Measurements from ENCODE around the gene LBX1. TPM values are rescaled to one million over a fixed set of nuclear protein-coding genes. Genes with fewer than 3 reads are reported as not detected.

The LBX1 gene
- total RNA-seq, 1 experiment from 2014 or later, result 0.15 TPM

GRCh38 chr10:101238732-101239105 lies 9.5 kb upstream of the LBX1 start:
- intact Hi-C loops (cut with micrococcal nuclease; ENCODE audit: unreplicated experiment), result no loop called here
- POLR2A ChIA-PET, result interaction anchor here (0.5 kb wide), 1 partner anchor 494 kb away, joined by 24 read pairs; no protein-coding TSS in a partner anchor
- DNase-seq (ENCODE audit: low read depth, low spot score) (no peak), ATAC-seq (peak; percentile 87)
- H3K36me3 ChIP-seq (ENCODE audit: control insufficient read depth, insufficient read depth, low read length), result no peaks in the 10 kb centered on the region
- no peaks in the 10 kb centered on the region for H3K9me3 ChIP-seq (ENCODE audit: control insufficient read depth, insufficient read depth, low read depth, low read length)
- peak overlapping the region in 1 of 2 experiments; percentile 11; a peak in 1 of 4 replicates for H3K4me3 ChIP-seq (ENCODE audit: low read depth in 2 of 2, low read length in 2 of 2)
- H3K4me1 ChIP-seq (ENCODE audit: control insufficient read depth, insufficient read depth, low read length), result no peaks in the 10 kb centered on the region
- no peaks in the 10 kb centered on the region; the same call in 1 of the 2 replicates for H3K27me3 ChIP-seq (ENCODE audit: control insufficient read depth, insufficient read depth, low read length)
- no peak for TF ChIP-seq POLR2AphosphoS5 (IDR thresholded peaks at IDR 0.05; ENCODE audit: low read depth, low read length)
- peak; percentile 98 for TF ChIP-seq CTCF (IDR thresholded peaks at IDR 0.05)
- no TSS peak for BruUV-seq (replicated peaks)
- CTCF ChIA-PET, result interaction anchor here (0.5 to 1.0 kb wide), 4 partner anchors 35 to 383 kb away, joined by 3 to 5 read pairs (median 4); no protein-coding TSS in a partner anchor
- in situ Hi-C loops (cut with HindIII; ENCODE audit: low pct_unique_long_range_greater_than_20kb, low sequenced_read_pairs), result no loop called here
- no peak overlapping the region for H3K27ac ChIP-seq (ENCODE audit: low read length)

GRCh38 chr10:101237982-101238731 lies 8.9 kb upstream of the LBX1 start:
- no TSS peak for BruUV-seq (replicated peaks)
- POLR2A ChIA-PET, result interaction anchor here (0.5 kb wide), 1 partner anchor 495 kb away, joined by 24 read pairs; no protein-coding TSS in a partner anchor
- ATAC-seq (no peak), DNase-seq (ENCODE audit: low read depth, low spot score) (no peak)
- Histone ChIP-seq H3K4me1 (ENCODE audit: control insufficient read depth, insufficient read depth, low read length) (no peaks in the 10 kb centered on the region; the same call in 1 of the 2 replicates), H3K27me3 (ENCODE audit: control insufficient read depth, insufficient read depth, low read length) (no peaks in the 10 kb centered on the region; the same call in 1 of the 2 replicates), H3K9me3 (ENCODE audit: control insufficient read depth, insufficient read depth, low read depth, low read length) (no peaks in the 10 kb centered on the region), H3K27ac (ENCODE audit: low read length) (no peak overlapping the region), H3K36me3 (ENCODE audit: control insufficient read depth, insufficient read depth, low read length) (no peaks in the 10 kb centered on the region), H3K4me3 (ENCODE audit: low read depth in 2 of 2, low read length in 2 of 2) (no peak overlapping the region)
- in situ Hi-C loops (cut with HindIII; ENCODE audit: low pct_unique_long_range_greater_than_20kb, low sequenced_read_pairs), result no loop called here
- CTCF ChIA-PET, result interaction anchor here (0.5 to 1.1 kb wide), 5 partner anchors 35 to 384 kb away, joined by 3 to 5 read pairs (median 4); no protein-coding TSS in a partner anchor
- intact Hi-C loops (cut with micrococcal nuclease; ENCODE audit: unreplicated experiment), result no loop called here
- TF ChIP-seq TCF7L2 (IDR thresholded peaks at IDR 0.05; ENCODE audit: low read depth, low read length), result no peak

- Histone ChIP-seq H3K4me1 (ENCODE audit: control insufficient read depth, insufficient read depth, low read length) (no peaks in the 10 kb centered on the region; the same call in 1 of the 2 replicates), H3K27me3 (ENCODE audit: control insufficient read depth, insufficient read depth, low read length) (peaks cover 4% of the 10 kb centered on the region; the same call in 1 of the 2 replicates), H3K9me3 (ENCODE audit: control insufficient read depth, insufficient read depth, low read depth, low read length) (no peaks in the 10 kb centered on the region), H3K4me3 (ENCODE audit: low read depth in 2 of 2, low read length in 2 of 2) (no peak overlapping the region), H3K27ac (ENCODE audit: low read length) (no peak overlapping the region), H3K36me3 (ENCODE audit: control insufficient read depth, insufficient read depth, low read length) (no peaks in the 10 kb centered on the region)
- intact Hi-C loops (cut with micrococcal nuclease; ENCODE audit: unreplicated experiment), result no loop called here
- TF ChIP-seq POLR2AphosphoS5 (IDR thresholded peaks at IDR 0.05; ENCODE audit: low read depth, low read length) (no peak), SIN3A (IDR thresholded peaks at IDR 0.05; ENCODE audit: borderline replicate concordance, insufficient read depth, low read depth, low read length) (no peak), REST (IDR thresholded peaks at IDR 0.05; ENCODE audit: insufficient read depth in 1 of 2, low read depth in 2 of 2, low read length in 1 of 2) (no peak), CTCF (IDR thresholded peaks at IDR 0.05) (no peak), TCF7L2 (IDR thresholded peaks at IDR 0.05; ENCODE audit: low read depth, low read length) (no peak)
- ChIA-PET CTCF (interaction anchor here (1.1 kb wide), 1 partner anchor 55 kb away, joined by 3 read pairs; no protein-coding TSS in a partner anchor), POLR2A (no interaction called here)
- in situ Hi-C loops (cut with HindIII; ENCODE audit: low pct_unique_long_range_greater_than_20kb, low sequenced_read_pairs), result no loop called here
- BruUV-seq (replicated peaks), result no TSS peak
- ATAC-seq, result no peak
- no peak for DNase-seq (ENCODE audit: low read depth, low spot score)
Measured at GRCh38 chr10:101237081-101237981, 8.1 kb upstream of the LBX1 start.
